Endothelial cell of umbilical vein (primary cell): ENCODE measurements around the gene DPP7. TPM values are rescaled to one million over a fixed set of nuclear protein-coding genes. Genes with fewer than 3 reads are reported as not detected.

Experiments
- BruUV-seq: library from RNA; stranded (reverse); fragments of 400-500 nt; replicated peaks from 2 replicates; lab custom pipeline; 2021; lab: Mats Ljungman, UMichigan
- CTCF ChIA-PET: fragments of 300-600, 350-600 bp; sonication (Branson Sonifier 250); formaldehyde crosslinking; loops from one replicate; lab custom pipeline; 2021; ENCODE audit warnings: antibody characterized with exemption, inconsistent platforms; lab: Charles Lee
- POLR2A ChIA-PET: fragments of 300-600, 350-600 bp; sonication (Branson Sonifier 250); formaldehyde crosslinking; loops from one replicate; lab custom pipeline; 2021; ENCODE audit warnings: antibody characterized with exemption, inconsistent platforms; lab: Charles Lee
- DNase-seq: peaks from one replicate; pipeline ENCODE4 v3.0.0-alpha.2; 2011; ENCODE audit warnings: low read depth, low spot score
- FAIRE-seq: peaks from 2 replicates; lab custom pipeline; 2011; peaks lifted over from hg19 to GRCh38; lab: Jason Lieb, UNC
- H2AFZ ChIP-seq: 2 replicates; pipeline ENCODE4 v1.6.0; 2012; ENCODE audit warnings: low read depth, low read length, control low read depth, inconsistent platforms
- H3K27ac ChIP-seq: 2 replicates; pipeline ENCODE4 v1.5.1; 2011; ENCODE audit warnings: low read depth, mild to moderate bottlenecking, control low read depth, low read length, moderate library complexity; ENCODE audit not compliant: insufficient read depth
- H3K27me3 ChIP-seq, 2 experiments: 2 replicates each; pipeline versions ENCODE4 v1.6.0 to v1.6.1; 2011; ENCODE audit warnings: low read length in 2 of 2, mixed read lengths in 1 of 2; ENCODE audit not compliant: control insufficient read depth in 2 of 2, insufficient read depth in 2 of 2
- H3K36me3 ChIP-seq, 2 experiments: 2 replicates in 1 of 2; 3 replicates in 1 of 2; pipeline ENCODE4 v1.5.1; 2011; ENCODE audit warnings: low read length in 2 of 2, mild to moderate bottlenecking in 1 of 2, moderate library complexity in 1 of 2; ENCODE audit not compliant: control insufficient read depth in 2 of 2, insufficient read depth in 2 of 2; ENCODE audit errors: extremely low read depth in 1 of 2
- H3K4me1 ChIP-seq: 3 replicates; pipeline ENCODE4 v1.5.1; 2011; ENCODE audit warnings: mild to moderate bottlenecking, low read length; ENCODE audit not compliant: control insufficient read depth, insufficient read depth; ENCODE audit errors: extremely low read depth
- H3K4me2 ChIP-seq: 2 replicates; pipeline ENCODE4 v1.6.1; 2011; ENCODE audit warnings: low read length, control low read depth, mixed read lengths; ENCODE audit not compliant: insufficient read depth
- H3K4me3 ChIP-seq, 3 experiments: fragments of 200-600 bp in 1 of 3; sonication (generic), shearing (Covaris generic) in 1 of 3; replicated peaks in 1 of 3; 2 replicates each; pipeline ENCODE4 v1.5.1; 2011 to 2016; ENCODE audit warnings: control low read depth in 3 of 3, low read length in 3 of 3, mild to moderate bottlenecking in 2 of 3, inconsistent platforms in 1 of 3, low read depth in 1 of 3, moderate library complexity in 1 of 3; ENCODE audit not compliant: insufficient read depth in 1 of 3
- H3K79me2 ChIP-seq: 2 replicates; pipeline ENCODE4 v1.6.0; 2012; ENCODE audit warnings: low read length, inconsistent platforms; ENCODE audit not compliant: control insufficient read depth, insufficient read depth
- H3K9ac ChIP-seq: replicated peaks from 2 replicates; pipeline ENCODE3; 2011; ENCODE audit warnings: low read length, control low read depth; ENCODE audit not compliant: insufficient read depth; ENCODE audit errors: extremely low read depth
- H3K9me1 ChIP-seq: replicated peaks from 3 replicates; pipeline ENCODE4 v1.6.0; 2011; ENCODE audit warnings: mild to moderate bottlenecking, low read length; ENCODE audit not compliant: control insufficient read depth, insufficient read depth; ENCODE audit errors: extremely low read depth
- H3K9me3 ChIP-seq: replicated peaks from 2 replicates; pipeline ENCODE4 v1.5.1; 2012; ENCODE audit warnings: low read length, inconsistent platforms; ENCODE audit not compliant: control insufficient read depth, insufficient read depth
- H4K20me1 ChIP-seq: replicated peaks from 2 replicates; pipeline ENCODE3; 2011; ENCODE audit warnings: mild to moderate bottlenecking, low read length; ENCODE audit not compliant: control insufficient read depth, insufficient read depth; ENCODE audit errors: extremely low read depth
- CTCF ChIP-seq, 2 donors: IDR thresholded peaks; 1 replicate in 1 of 2; 2 replicates in 1 of 2; pipeline ENCODE4 v1.5.1; 2011; ENCODE audit warnings: low read length in 2 of 2, mild to moderate bottlenecking in 2 of 2, moderate library complexity in 2 of 2, control low read depth in 1 of 2, inconsistent platforms in 1 of 2, low read depth in 1 of 2; ENCODE audit not compliant: insufficient read depth in 1 of 2; ENCODE audit errors: extremely low read depth in 1 of 2
- FOS ChIP-seq: IDR thresholded peaks from 2 replicates; pipeline ENCODE4 v1.6.1; 2011; ENCODE audit warnings: mild to moderate bottlenecking, low read length, moderate library complexity, borderline replicate concordance; ENCODE audit not compliant: insufficient read depth
- JUN ChIP-seq: IDR thresholded peaks from 2 replicates; pipeline ENCODE4 v1.6.1; 2011; ENCODE audit warnings: borderline replicate concordance, low read depth; ENCODE audit not compliant: insufficient read length, insufficient read depth
- MAX ChIP-seq: IDR thresholded peaks from 2 replicates; pipeline ENCODE4 v1.6.1; 2011; ENCODE audit not compliant: insufficient read depth, insufficient read length
- MYC ChIP-seq: IDR thresholded peaks from one replicate; pipeline ENCODE4 v1.6.1; 2011; ENCODE audit warnings: mild to moderate bottlenecking, low read depth, low read length
- POLR2A ChIP-seq: IDR thresholded peaks from 2 replicates; pipeline ENCODE4 v1.6.1; 2012; ENCODE audit warnings: low read depth, mild to moderate bottlenecking, control low read depth, low read length
- dilution Hi-C: fragments of 300-500 bp; cut with MboI; formaldehyde crosslinking; loops from one replicate; pipeline ENCODE4 v1.15.0; 2019; ENCODE audit warnings: low sequenced_read_pairs; ENCODE audit not compliant: extremely low pct_ligation_motif_present
- intact Hi-C: fragments of 100-400 bp; cut with micrococcal nuclease; formaldehyde crosslinking; loops from one replicate; pipeline ENCODE4 v1.10.0; 2022
- polyA plus RNA-seq, 4 experiments: library from polyadenylated mRNA; depleted of rRNA in 3 of 4; stranded (reverse) in 3 of 4; unstranded in 1 of 4; fragments of >200 nt; gene quantifications; 2 replicates each; pipeline versions ENCODE4 v1.2.1 to v1.2.3, GENCODE V29; 2011 to 2012; ENCODE audit warnings: missing spikeins in 1 of 4
- total RNA-seq: library from RNA; stranded (reverse); gene quantifications from 2 replicates; pipeline ENCODE4 v1.2.3, GENCODE V29; 2021

DPP7 gene
- total and polyA plus RNA-seq, 2 donors (not counting 3 experiments of a cell fraction or from before 2014, with no cell fraction given): 149 to 200 TPM

GRCh38 chr9:137074657-137075274 lies 39.8 kb downstream of the DPP7 start:
- Histone ChIP-seq H3K9me3 (no peaks in the 10 kb centered on the region), H3K4me1 (peaks cover 10% of the 10 kb centered on the region), H3K36me3 (peaks cover 0 to 7% of the 10 kb centered on the region in 2 experiments), H3K79me2 (peaks cover 6% of the 10 kb centered on the region), H2AFZ (no peak overlapping the region), H3K9me1 (no peaks in the 10 kb centered on the region), H3K4me3 (no peak overlapping the region), H3K27ac (no peak overlapping the region), H4K20me1 (no peaks in the 10 kb centered on the region), H3K9ac (no peak overlapping the region), H3K4me2 (no peak overlapping the region), H3K27me3 (no peaks in the 10 kb centered on the region)
- no TSS peak for BruUV-seq
- CTCF ChIA-PET: interaction anchor here (2.9 kb wide), 1 partner anchor 11 kb away, joined by 13 read pairs; no protein-coding TSS in a partner anchor
- no peak for DNase-seq
- POLR2A ChIA-PET: no interaction called here
- dilution Hi-C loops: no loop called here
- intact Hi-C loops: no loop called here
- FAIRE-seq: no peak
- TF ChIP-seq MYC (no peak), POLR2A (no peak), CTCF (IDR thresholded peaks at IDR 0.05; ENCODE audit: extremely low read depth in 1 of 2, insufficient read depth in 1 of 2, low read depth in 1 of 2, low read length in 2 of 2) (no peak), JUN (no peak), FOS (no peak), MAX (no peak)
